ENCODE results near the gene NEK4.

DNA sequence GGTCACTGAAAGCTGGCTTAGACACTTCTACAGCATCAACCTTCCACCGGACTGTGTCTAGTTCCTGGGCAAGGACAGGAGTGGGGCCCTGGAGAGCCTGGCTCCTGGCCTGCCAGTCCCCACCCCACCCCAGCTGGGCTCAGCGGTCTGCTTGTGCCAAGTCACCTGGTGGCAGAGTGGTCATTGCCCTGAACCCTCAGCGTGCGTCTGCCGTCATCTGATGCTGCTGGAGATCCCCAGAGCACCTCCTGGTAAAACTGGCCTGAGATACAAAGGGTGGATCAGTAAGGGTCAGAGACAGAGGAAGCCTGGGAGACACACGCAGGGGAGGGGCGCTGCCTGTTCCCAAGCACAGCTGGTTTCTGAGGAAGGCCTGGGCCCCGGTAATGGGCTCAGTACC is 43.1 kb upstream of the NEK4 start:
- TF ChIP-seq GABPA (IDR thresholded peaks at IDR 0.05 in 1 of 2, conservative IDR thresholded peaks at IDR 0.05 in 1 of 2), result no peak
- TF ChIP-seq RXRA (IDR thresholded peaks at IDR 0.05), result peak; percentile 88
- TF ChIP-seq, protein P1, sequence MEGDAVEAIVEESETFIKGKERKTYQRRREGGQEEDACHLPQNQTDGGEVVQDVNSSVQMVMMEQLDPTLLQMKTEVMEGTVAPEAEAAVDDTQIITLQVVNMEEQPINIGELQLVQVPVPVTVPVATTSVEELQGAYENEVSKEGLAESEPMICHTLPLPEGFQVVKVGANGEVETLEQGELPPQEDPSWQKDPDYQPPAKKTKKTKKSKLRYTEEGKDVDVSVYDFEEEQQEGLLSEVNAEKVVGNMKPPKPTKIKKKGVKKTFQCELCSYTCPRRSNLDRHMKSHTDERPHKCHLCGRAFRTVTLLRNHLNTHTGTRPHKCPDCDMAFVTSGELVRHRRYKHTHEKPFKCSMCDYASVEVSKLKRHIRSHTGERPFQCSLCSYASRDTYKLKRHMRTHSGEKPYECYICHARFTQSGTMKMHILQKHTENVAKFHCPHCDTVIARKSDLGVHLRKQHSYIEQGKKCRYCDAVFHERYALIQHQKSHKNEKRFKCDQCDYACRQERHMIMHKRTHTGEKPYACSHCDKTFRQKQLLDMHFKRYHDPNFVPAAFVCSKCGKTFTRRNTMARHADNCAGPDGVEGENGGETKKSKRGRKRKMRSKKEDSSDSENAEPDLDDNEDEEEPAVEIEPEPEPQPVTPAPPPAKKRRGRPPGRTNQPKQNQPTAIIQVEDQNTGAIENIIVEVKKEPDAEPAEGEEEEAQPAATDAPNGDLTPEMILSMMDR (IDR thresholded peaks at IDR 0.05; ENCODE audit: low read depth, low read length, missing input control), result no peak
- no peak for TF ChIP-seq YY1 (IDR thresholded peaks at IDR 0.05)
- TF ChIP-seq, protein P2, sequence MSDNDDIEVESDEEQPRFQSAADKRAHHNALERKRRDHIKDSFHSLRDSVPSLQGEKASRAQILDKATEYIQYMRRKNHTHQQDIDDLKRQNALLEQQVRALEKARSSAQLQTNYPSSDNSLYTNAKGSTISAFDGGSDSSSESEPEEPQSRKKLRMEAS (IDR thresholded peaks at IDR 0.05), result no peak
- peak in 1 of 2 donors; percentile 18 for TF ChIP-seq RAD21 (IDR thresholded peaks at IDR 0.05)
